CD8-positive, alpha-beta memory T cell (primary cell): ENCODE data around the gene NEK7. TPM values are rescaled to one million over a fixed set of nuclear protein-coding genes. Genes with fewer than 3 reads are reported as not detected.
A peak's percentile ranks its signal among the peaks of the same experiment; 100 is the strongest.

ENCODE experiments used
- CTCF ChIA-PET: fragments of 350-600 bp; sonication (Branson Sonifier 250); formaldehyde crosslinking; loops from one replicate; lab custom pipeline; 2021; ENCODE audit warnings: antibody characterized with exemption; lab: Charles Lee
- POLR2A ChIA-PET: fragments of 350-600 bp; sonication (Branson Sonifier 250); formaldehyde crosslinking; loops from one replicate; lab custom pipeline; 2021; ENCODE audit warnings: antibody characterized with exemption; lab: Charles Lee
- DNase-seq, 5 donors: peaks; one replicate each; pipeline versions ENCODE4 v3.0.0 to v3.0.0-alpha.2; 2020 to 2022; ENCODE audit warnings: mixed read lengths in 1 of 5
- H3K27ac ChIP-seq: one replicate; pipeline ENCODE4 v1.7.0; 2013; ENCODE audit warnings: low read depth, mild to moderate bottlenecking, low read length, moderate library complexity
- H3K27me3 ChIP-seq: 2 replicates; pipeline ENCODE4 v1.7.0; 2013; ENCODE audit warnings: low read length, mild to moderate bottlenecking; ENCODE audit not compliant: insufficient read depth, poor library complexity, severe bottlenecking
- H3K36me3 ChIP-seq: 2 replicates; pipeline ENCODE4 v1.7.0; 2013; ENCODE audit warnings: mild to moderate bottlenecking, low read length, moderate library complexity; ENCODE audit not compliant: insufficient read depth
- H3K4me1 ChIP-seq: 2 replicates; pipeline ENCODE4 v1.7.0; 2013; ENCODE audit warnings: mild to moderate bottlenecking, low read length, moderate library complexity; ENCODE audit not compliant: insufficient read depth
- H3K4me3 ChIP-seq: 2 replicates; pipeline ENCODE4 v1.7.0; 2013; ENCODE audit warnings: mild to moderate bottlenecking, low read length
- H3K9me3 ChIP-seq: 2 replicates; pipeline ENCODE4 v1.7.0; 2013; ENCODE audit warnings: mild to moderate bottlenecking, low read length
- H3K27ac Mint-ChIP-seq, 8 donors: one replicate each; pipeline ENCODE4 v1.8.0; 2020 to 2021; ENCODE audit warnings: mixed read lengths in 8 of 8, mild to moderate bottlenecking in 6 of 8, inconsistent platforms in 3 of 8, moderate library complexity in 3 of 8
- H3K27me3 Mint-ChIP-seq, 2 donors: one replicate each; pipeline ENCODE4 v1.8.0; 2020 to 2021; ENCODE audit warnings: mixed read lengths in 2 of 2, mild to moderate bottlenecking in 1 of 2, moderate library complexity in 1 of 2
- H3K36me3 Mint-ChIP-seq, 3 donors: one replicate each; pipeline ENCODE4 v1.8.0; 2020 to 2021; ENCODE audit warnings: mixed read lengths in 3 of 3, inconsistent platforms in 1 of 3, mild to moderate bottlenecking in 1 of 3
- H3K4me1 Mint-ChIP-seq, 3 donors: one replicate each; pipeline ENCODE4 v1.8.0; 2020 to 2021; ENCODE audit warnings: mixed read lengths in 3 of 3, inconsistent platforms in 1 of 3, mild to moderate bottlenecking in 1 of 3
- H3K4me3 Mint-ChIP-seq, 7 donors: one replicate each; pipeline ENCODE4 v1.8.0; 2020 to 2021; ENCODE audit warnings: mixed read lengths in 7 of 7, mild to moderate bottlenecking in 6 of 7, moderate library complexity in 4 of 7, inconsistent platforms in 2 of 7
- H3K9me3 Mint-ChIP-seq, 5 donors: one replicate each; pipeline ENCODE4 v1.8.0; 2020 to 2022; ENCODE audit warnings: mixed read lengths in 5 of 5, mild to moderate bottlenecking in 3 of 5, moderate library complexity in 2 of 5, inconsistent platforms in 1 of 5
- polyA plus RNA-seq: library from polyadenylated mRNA; unstranded; fragments of 300-500 nt; fragmentation: Illumina TruSeq; gene quantifications from one replicate; pipeline ENCODE4 v1.2.3, GENCODE V29; 2021
- total RNA-seq, 2 experiments: library from RNA; stranded (reverse); gene quantifications; one replicate each; pipeline ENCODE4 v1.2.3, GENCODE V29; 2021

The NEK7 gene
- total and polyA plus RNA-seq, 3 experiments from 2014 or later, result 64.7 to 80.8 (median 68.6) TPM

DNA sequence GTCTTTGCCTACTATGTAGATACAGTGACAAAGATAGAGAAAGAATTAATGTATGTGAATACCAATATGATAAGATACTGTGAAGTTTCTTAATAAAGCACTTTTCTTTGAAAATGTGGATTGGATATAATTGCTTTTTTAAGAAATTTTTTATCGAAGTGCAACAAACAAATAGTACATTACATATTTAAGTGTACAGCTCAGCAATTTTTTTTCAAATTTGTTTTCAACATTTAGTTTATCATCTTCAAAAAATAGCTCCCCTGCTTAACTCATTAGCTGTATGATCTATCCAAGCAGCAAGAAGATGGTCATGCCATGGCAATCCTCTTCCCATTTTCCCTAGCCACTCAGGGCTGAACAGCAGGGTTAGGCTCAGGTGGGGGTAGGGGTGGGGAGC lies 40.5 kb downstream of the NEK7 start:
- Histone ChIP-seq H3K9me3 (no peaks in the 10 kb centered on the region), H3K4me3 (no peak overlapping the region), H3K4me1 (peaks cover 58% of the 10 kb centered on the region), H3K27me3 (no peaks in the 10 kb centered on the region), H3K36me3 (no peaks in the 10 kb centered on the region), H3K27ac (no peak overlapping the region)
- Mint-ChIP-seq H3K4me1 (peaks cover 89 to 93% (median 90%) of the 10 kb centered on the region in 3 donors), H3K36me3 (peaks cover 2 to 4% (median 4%) of the 10 kb centered on the region in 3 donors), H3K27me3 (no peaks in the 10 kb centered on the region), H3K4me3 (peak overlapping the region in 4 of 7 donors; percentile 8 to 34 (median 32)), H3K9me3 (no peaks in the 10 kb centered on the region), H3K27ac (peak overlapping the region in 7 of 8 donors; percentile 27 to 96 (median 86))
- ChIA-PET CTCF (interaction anchor here (1.2 kb wide), 1 partner anchor 23 kb away, joined by 3 read pairs; no protein-coding TSS in a partner anchor), POLR2A (no interaction called here)
- no peak for DNase-seq

DNA sequence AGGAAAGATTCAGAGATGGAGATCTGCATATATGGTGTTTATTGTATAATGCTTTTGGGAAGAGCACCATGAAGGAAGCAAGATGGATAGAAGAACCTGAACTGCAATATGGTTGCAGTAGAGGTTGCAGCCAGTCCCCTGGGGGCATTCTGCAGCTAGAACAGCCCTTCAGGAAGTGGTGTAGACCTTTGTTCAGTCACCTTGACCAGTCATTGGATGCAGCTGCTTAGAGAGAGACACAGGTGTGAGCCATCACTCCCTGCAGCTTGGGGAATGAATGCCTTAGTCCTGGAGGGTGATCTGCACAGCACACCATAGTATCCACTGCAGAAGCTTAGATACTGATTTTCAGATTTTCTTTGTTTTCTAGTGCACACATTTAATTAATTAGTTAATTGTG lies 42.3 kb downstream of the NEK7 start:
- H3K36me3 ChIP-seq, result no peaks in the 10 kb centered on the region
- CTCF ChIA-PET, result interaction anchor here (1.5 kb wide), 1 partner anchor 11 kb away, joined by 4 read pairs; no protein-coding TSS in a partner anchor
- peaks cover 49% of the 10 kb centered on the region for H3K4me1 ChIP-seq
- peak overlapping the region in 6 of 7 donors; percentile 1 to 68 (median 18) for H3K4me3 Mint-ChIP-seq
- no peak overlapping the region for H3K27ac ChIP-seq
- H3K36me3 Mint-ChIP-seq, result peaks cover 1 to 4% (median 2%) of the 10 kb centered on the region in 3 donors
- H3K4me1 Mint-ChIP-seq, result peaks cover 88 to 93% (median 90%) of the 10 kb centered on the region in 3 donors
- no peak overlapping the region for H3K4me3 ChIP-seq
- H3K27ac Mint-ChIP-seq, result peak overlapping the region in 7 of 8 donors; percentile 27 to 92 (median 82)
- no peaks in the 10 kb centered on the region for H3K27me3 Mint-ChIP-seq
- no peak for DNase-seq
- no peaks in the 10 kb centered on the region for H3K9me3 Mint-ChIP-seq
- POLR2A ChIA-PET, result interaction anchor here (1.3 kb wide), 1 partner anchor 30 kb away, joined by 3 read pairs; no protein-coding TSS in a partner anchor
- H3K27me3 ChIP-seq, result no peaks in the 10 kb centered on the region
- no peaks in the 10 kb centered on the region for H3K9me3 ChIP-seq

DNA sequence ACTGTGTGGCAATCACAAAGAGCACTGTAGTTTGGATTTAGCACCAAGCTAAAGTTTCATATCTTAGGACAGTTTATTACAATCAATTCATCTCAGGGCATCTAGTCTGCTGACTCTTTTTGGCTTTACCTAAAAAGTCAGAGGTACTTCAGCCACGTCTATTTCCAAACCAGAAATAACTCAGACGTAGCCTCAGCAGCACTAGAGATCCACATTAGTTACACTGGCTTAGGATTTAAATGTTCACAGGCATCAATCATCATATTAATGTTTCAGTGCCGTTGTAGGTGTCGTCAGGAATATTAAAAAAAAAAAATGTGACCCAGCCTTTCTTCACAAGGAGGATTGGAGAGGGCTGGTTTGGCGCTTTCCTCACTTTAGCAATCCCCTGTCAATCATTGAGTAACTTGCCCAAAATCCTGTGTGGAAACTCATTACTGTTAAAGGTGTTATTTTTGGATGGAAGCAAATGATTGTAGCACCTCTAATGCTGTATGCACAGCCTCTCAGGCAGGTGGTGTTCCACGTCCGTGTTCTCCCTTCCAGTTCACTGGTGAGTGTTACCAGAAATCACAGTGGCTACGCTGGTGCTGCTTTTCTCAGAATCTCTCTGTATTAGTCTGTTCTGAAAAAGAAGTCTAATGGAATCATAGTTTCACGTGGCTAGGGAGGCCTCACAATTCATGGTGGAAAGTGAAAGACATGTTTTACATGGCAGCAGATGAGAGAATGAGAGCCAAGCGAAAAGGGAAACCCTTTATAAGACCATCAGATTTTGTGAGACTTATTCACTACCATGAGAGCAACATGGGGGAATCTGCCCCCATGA lies 45.4 kb downstream of the NEK7 start:
- CTCF ChIA-PET, result interaction anchor here (0.8 kb wide), 1 partner anchor 29 kb away, joined by 3 read pairs; no protein-coding TSS in a partner anchor

DNA sequence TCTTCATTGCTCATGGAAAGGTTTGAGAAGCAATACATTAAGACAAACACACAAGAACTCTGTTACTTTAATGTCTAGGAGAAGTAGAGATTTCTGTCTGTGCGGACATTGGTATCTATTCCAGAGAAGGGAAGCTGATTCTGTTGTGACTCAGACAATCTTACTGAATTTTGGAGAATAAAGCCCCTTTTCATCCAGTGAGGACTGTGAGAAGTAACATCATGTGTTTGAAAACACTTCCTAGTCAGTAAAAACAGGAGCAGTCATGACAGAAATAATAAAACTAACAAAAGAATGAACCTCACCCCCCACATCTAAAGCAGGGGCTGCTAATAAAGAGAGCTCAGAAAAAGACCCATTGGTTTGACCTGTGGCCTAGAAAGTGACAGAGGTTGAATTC lies 46.6 kb downstream of the NEK7 start:
- Histone ChIP-seq H3K9me3 (no peaks in the 10 kb centered on the region), H3K27me3 (no peaks in the 10 kb centered on the region), H3K36me3 (no peaks in the 10 kb centered on the region), H3K4me3 (no peak overlapping the region), H3K4me1 (peaks cover 27% of the 10 kb centered on the region), H3K27ac (no peak overlapping the region)
- Mint-ChIP-seq H3K27me3 (no peaks in the 10 kb centered on the region), H3K4me1 (peaks cover 83 to 95% (median 91%) of the 10 kb centered on the region in 3 donors), H3K9me3 (no peaks in the 10 kb centered on the region), H3K36me3 (peaks cover 0 to 4% (median 4%) of the 10 kb centered on the region in 3 donors), H3K4me3 (peak overlapping the region; percentile 12 to 82 (median 45)), H3K27ac (peak overlapping the region in 5 of 8 donors; percentile 41 to 85 (median 67))
- no peak for DNase-seq
- CTCF ChIA-PET, result no interaction called here
- POLR2A ChIA-PET, result no interaction called here

More for the DNA sequence above, 45.4 kb downstream of the NEK7 start:
- POLR2A ChIA-PET, result no interaction called here
- Histone ChIP-seq H3K4me3 (no peak overlapping the region), H3K4me1 (peaks cover 35% of the 10 kb centered on the region), H3K36me3 (no peaks in the 10 kb centered on the region), H3K27ac (no peak overlapping the region), H3K27me3 (no peaks in the 10 kb centered on the region), H3K9me3 (no peaks in the 10 kb centered on the region)
- peaks cover 86 to 95% (median 90%) of the 10 kb centered on the region in 3 donors for H3K4me1 Mint-ChIP-seq
- peaks cover 0 to 4% (median 4%) of the 10 kb centered on the region in 3 donors for H3K36me3 Mint-ChIP-seq
- H3K9me3 Mint-ChIP-seq, result no peaks in the 10 kb centered on the region
- H3K27me3 Mint-ChIP-seq, result no peaks in the 10 kb centered on the region
- DNase-seq, result no peak
- H3K27ac Mint-ChIP-seq, result peak overlapping the region; percentile 24 to 93 (median 74)
- peak overlapping the region; percentile 27 to 82 (median 77) for H3K4me3 Mint-ChIP-seq

DNA sequence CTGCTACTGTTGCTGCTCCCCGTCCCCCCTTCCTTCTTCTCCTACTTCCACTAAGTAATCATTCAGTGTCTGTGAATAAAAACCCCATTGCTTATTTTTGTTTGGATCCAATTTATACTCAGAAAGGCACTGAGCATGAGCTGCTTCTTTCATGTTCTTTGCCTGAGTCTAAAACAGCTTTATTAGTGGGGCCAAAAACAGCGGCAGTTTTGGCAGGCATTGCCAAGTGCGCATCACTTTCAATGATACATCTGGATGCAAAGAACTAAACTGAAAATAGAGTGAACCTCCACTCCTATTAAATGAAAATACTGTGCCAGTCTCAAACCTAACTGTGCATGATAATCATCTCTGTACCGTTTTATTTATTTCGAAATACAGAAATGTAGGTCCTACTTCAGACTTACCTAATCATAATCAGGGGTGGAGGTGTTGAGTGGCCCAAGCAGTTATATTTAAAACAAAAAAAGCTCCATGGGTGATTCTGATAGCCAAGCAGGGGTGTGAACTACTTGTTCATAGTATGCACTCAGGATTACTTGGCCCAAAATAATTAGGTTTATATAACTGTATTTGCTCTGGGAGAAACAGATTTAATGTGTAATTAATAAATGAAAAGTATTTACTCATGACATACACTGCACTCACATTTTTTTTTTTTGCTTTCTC lies 48.4 kb downstream of the NEK7 start:
- H3K4me3 ChIP-seq, result no peak overlapping the region
- Mint-ChIP-seq H3K27me3 (no peaks in the 10 kb centered on the region), H3K4me3 (peak overlapping the region in 4 of 7 donors; percentile 6 to 45 (median 24)), H3K27ac (peak overlapping the region in 7 of 8 donors; percentile 5 to 80 (median 54)), H3K4me1 (peaks cover 72 to 85% (median 76%) of the 10 kb centered on the region in 3 donors), H3K36me3 (peaks cover 0 to 5% (median 4%) of the 10 kb centered on the region in 3 donors), H3K9me3 (no peaks in the 10 kb centered on the region)
- H3K36me3 ChIP-seq, result no peaks in the 10 kb centered on the region
- H3K4me1 ChIP-seq, result peaks cover 18% of the 10 kb centered on the region
- POLR2A ChIA-PET, result no interaction called here
- H3K27ac ChIP-seq, result no peak overlapping the region
- no peaks in the 10 kb centered on the region for H3K9me3 ChIP-seq
- CTCF ChIA-PET, result no interaction called here
- no peaks in the 10 kb centered on the region for H3K27me3 ChIP-seq
- no peak for DNase-seq

DNA sequence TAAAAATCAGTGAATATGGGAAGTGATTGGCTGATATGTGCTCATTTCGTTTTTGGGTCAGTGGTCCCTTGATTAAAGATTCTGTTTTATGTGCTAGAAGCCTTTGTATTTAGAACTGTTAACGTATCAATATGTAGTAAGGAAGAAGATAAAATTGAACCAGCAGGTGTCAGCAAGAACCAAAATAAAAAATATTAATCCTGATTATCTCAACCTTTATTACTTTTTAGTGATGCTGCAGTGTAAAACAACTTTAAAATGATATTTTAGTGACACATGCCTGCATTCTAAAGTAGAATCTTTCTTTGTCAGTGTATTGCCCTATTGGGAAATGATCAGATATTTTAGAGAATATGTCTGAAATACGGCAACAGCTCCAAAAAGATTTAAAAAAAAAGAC lies 49.5 kb downstream of the NEK7 start:
- H3K9me3 Mint-ChIP-seq, result no peaks in the 10 kb centered on the region
- H3K36me3 Mint-ChIP-seq, result peaks cover 0 to 6% (median 5%) of the 10 kb centered on the region in 3 donors
- CTCF ChIA-PET, result no interaction called here
- POLR2A ChIA-PET, result no interaction called here
- H3K27ac Mint-ChIP-seq, result peak overlapping the region in 5 of 8 donors; percentile 16 to 80 (median 59)
- DNase-seq, result no peak
- Histone ChIP-seq H3K4me3 (no peak overlapping the region), H3K27ac (no peak overlapping the region), H3K9me3 (no peaks in the 10 kb centered on the region), H3K27me3 (no peaks in the 10 kb centered on the region), H3K4me1 (peaks cover 11% of the 10 kb centered on the region), H3K36me3 (no peaks in the 10 kb centered on the region)
- no peaks in the 10 kb centered on the region for H3K27me3 Mint-ChIP-seq
- H3K4me3 Mint-ChIP-seq, result peak overlapping the region in 2 of 7 donors; percentile 5 to 37
- H3K4me1 Mint-ChIP-seq, result peaks cover 62 to 74% (median 66%) of the 10 kb centered on the region in 3 donors

DNA sequence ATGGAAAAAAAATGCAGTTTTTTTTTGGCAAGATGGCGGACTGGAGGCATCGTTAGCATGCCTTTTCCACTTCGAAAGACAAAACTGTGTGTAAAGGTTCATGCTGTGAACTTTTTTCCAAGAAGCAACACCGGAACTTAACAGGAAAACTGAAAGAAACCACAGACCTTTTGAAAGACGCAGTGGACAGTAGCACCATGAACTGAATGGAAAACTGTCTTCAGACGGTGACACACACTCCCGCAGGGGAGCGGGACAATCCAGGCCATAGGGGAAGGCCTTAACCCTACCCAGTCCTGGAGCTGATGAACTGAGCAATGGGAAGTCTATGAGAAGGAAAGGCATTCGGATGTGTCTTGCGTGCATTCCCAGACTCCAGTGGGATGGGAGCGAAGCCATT lies 54.9 kb downstream of the NEK7 start:
- no peak overlapping the region for H3K4me3 ChIP-seq
- Mint-ChIP-seq H3K27me3 (no peaks in the 10 kb centered on the region), H3K9me3 (peaks cover 4 to 34% (median 17%) of the 10 kb centered on the region in 5 donors), H3K4me1 (peaks cover 36 to 52% (median 40%) of the 10 kb centered on the region in 3 donors), H3K27ac (peak overlapping the region in 1 of 8 donors; percentile 68), H3K36me3 (peaks cover 10 to 27% (median 24%) of the 10 kb centered on the region in 3 donors), H3K4me3 (no peak overlapping the region)
- POLR2A ChIA-PET, result no interaction called here
- no peaks in the 10 kb centered on the region for H3K4me1 ChIP-seq
- peaks cover 17% of the 10 kb centered on the region for H3K36me3 ChIP-seq
- H3K9me3 ChIP-seq, result peaks cover 9% of the 10 kb centered on the region
- CTCF ChIA-PET, result interaction anchor here (1.1 kb wide), 1 partner anchor 55 kb away, joined by 4 read pairs; the partner anchor contains the start of gene NEK7
- no peak for DNase-seq
- H3K27ac ChIP-seq, result no peak overlapping the region
- H3K27me3 ChIP-seq, result no peaks in the 10 kb centered on the region
